HG02870 (cell line): ENCODE data around the gene PEAK3.

Experiments
- ATAC-seq: cut with Tn5 transposase; IDR thresholded peaks from one replicate; pipeline ENCODE4 v1.9.1; 2021; ENCODE audit warnings: mild to moderate bottlenecking, moderate library complexity; ENCODE audit not compliant: unreplicated experiment

Gene PEAK3

DNA sequence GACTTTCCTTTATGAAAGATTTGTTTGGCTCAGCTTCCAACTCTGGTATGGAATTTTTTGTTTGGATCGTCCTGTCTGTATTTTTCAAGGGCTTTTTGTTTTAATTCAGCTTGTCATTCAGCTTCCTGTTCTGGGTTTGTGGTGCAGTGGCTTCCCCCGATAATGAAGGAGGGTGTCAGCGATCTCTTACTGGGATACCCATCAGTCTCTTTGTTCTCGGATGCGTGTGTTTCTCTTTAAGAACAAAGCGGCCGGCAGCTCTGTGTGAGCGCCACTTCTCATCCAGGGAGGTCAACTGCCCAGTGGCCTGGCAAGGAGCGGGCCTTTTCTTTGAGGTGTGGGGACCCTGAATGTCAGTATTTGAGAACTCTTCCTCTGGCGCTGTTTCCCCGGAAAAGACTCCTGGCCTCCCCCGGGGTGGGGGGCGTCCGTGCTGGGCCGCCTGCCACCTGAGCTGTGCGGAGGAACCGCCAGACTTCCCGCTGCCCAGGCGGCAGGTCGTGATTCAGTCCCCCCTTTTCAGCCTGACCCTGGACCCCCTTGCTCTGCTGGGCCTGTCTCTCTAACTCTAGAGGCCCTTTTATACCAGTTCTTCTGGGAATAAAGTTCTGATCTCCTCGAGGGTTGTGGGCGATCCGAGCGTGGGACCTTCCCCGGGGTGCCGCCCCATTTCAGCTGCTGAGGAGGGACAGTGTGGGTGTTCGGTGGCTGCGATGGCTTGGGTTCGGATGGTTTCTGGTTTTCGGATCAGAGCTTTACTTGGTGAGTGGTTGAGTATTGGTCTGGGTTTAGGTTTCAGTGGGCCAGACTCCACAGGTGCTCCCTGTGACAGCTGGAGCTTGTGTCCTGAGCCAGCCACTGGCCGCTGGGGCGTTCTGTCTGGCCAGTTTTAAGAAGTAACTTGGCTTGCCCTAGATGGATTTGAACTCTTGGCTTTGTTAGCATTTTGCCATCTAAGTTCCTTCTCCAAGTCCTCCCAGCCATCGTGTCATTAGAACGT is 41.9 kb downstream of the PEAK3 start:
- ATAC-seq: no peak

DNA sequence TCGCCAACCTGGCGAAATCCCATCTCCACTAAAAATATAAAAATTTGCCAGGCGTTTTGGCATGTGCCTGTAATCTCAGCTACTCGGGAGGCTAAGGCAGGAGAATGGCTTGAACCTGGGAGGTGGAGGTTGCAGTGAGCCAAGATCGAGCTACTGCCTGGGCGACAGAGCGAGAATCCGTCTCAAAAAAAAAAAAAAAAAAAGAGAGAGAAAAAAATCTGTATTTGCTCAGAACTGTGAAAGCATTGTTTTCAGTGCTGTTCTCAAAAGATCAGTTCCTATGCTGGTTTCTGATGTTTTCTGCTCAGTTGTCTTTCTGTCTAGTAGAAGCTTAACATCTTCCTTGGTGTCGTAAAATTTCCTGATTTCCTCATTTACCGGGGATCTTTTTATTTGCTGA is 42.8 kb downstream of the PEAK3 start:
- ATAC-seq: no peak

DNA sequence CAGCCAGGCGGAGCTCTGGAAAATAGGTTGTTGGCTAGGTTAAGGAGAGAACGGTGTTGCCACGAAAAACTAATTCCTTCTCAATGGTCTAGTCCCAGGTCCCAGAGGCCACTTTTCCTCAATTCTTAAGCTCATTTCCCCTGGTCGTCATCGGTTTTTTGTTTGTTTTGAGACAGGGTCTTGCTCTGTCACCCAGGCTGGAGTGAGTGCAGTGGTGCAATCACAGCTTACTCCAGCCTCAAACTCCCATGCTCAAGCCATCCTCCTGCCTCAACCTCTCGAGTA is 44.2 kb downstream of the PEAK3 start:
- ATAC-seq: no peak

DNA sequence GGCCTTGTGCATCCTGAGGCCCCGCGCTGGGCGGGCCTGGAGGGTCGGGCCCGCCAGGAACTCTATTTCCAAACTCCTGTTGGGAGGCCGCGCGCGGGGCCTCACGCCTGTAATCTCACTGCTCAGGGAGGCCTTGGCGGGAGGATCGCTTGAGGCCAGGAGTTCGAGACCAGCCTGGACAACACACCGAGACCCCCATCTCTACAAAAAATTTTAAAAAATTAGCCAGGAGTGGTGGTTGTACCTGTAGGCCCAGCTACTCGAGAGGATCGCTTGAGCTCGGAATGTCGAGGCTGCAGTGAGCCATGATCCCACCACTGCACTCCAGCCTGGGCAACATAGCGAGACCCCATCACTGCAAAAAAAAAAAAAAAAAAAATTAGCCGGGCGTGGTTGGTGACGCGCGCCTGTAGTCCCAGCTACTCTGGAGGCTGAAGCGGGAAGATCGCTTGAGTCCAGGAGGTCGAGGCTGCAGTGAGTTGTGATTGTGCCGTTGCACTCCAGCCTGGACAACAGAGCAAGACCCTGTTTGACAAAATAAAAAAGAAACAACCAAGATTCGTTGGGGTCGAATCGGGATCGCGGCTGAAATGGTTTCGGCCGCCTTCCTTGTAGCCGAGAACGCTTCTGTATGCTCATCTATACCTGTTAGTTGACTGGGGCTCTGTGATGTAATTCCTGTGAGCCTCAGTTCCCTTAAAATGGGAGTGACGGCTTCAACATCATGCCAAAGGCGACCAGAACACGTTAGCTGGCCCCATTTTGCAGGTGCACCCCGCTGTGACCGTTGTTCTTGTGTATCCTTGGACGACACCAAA is 44.7 kb downstream of the PEAK3 start:
- no peak for ATAC-seq

GRCh38 chr19:2236314-2237050 is 45.5 kb downstream of the PEAK3 start, which contains the start of the genes PLEKHJ1 and SF3A2:
TSS of gene PLEKHJ1 (minus strand) at chr19:2236329. CDS start at chr19:2236248, 81 bp downstream.
TSS of gene SF3A2 (plus strand) at chr19:2236824. CDS start at chr19:2243419, 6,595 bp downstream.
- peak; percentile 71 for ATAC-seq

DNA sequence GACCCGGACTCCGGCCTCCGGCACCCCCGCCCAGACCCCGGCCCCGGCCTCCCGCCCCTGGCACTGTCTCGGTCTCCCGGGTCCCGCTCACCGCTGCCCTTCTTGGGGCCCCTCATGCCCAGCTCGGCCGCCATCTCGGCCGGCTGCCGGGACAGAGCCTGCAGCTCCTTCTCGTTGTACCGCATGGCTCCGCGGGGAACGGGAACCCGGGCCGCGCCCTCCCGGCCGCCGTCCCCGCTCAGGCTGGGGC is 46.0 kb downstream of the PEAK3 start:
- no peak for ATAC-seq

- no peak for ATAC-seq
These were observed 46.5 kb downstream of the PEAK3 start for GRCh38 chr19:2235381-2236063.

- no peak for ATAC-seq
These were observed 47.0 kb downstream of the PEAK3 start for GRCh38 chr19:2234996-2235380.

- ATAC-seq: no peak
These were observed 48.2 kb downstream of the PEAK3 start for GRCh38 chr19:2233601-2234280.

DNA sequence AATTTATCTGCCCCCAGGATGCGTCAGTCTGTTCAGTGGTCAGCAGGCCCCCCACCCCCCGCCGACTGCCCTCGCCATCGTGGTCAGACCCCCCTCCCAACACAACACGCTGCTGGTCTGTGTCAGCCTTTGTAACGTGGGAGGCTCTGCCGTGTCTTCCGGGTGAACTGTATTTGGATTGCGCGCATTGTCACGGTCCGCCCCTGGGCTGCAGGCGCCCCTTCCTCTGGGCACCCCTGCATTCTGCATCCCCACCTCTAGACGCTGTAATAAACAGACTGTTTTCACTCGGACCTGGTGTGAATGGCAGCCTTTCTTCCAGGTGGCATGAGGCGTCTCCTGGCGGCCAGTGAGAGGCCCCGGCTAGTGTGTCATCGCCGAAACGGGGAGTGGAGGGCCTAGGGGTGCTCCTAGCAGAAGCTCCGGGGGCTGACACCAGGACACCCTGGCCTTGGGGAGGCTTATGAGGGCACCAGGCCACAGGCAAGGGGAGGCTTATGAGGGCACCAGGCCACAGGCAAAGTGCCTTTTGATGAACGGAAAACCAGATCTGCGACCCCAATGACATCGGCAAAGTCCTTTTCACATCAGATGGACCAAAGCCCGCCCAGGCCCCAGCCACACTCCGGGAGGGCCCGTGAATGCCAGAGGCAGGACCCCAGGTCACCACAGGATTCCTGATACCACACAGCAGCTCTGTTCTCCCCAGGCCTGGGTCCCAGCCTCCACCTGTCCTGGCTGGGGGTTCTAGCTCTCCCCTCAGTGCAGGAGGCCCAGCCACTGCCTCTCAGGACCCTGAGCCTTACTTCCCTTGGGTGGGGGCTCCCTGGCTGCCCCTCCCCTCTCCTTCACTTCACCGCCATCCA is 49.5 kb downstream of the PEAK3 start:
- ATAC-seq: no peak

DNA sequence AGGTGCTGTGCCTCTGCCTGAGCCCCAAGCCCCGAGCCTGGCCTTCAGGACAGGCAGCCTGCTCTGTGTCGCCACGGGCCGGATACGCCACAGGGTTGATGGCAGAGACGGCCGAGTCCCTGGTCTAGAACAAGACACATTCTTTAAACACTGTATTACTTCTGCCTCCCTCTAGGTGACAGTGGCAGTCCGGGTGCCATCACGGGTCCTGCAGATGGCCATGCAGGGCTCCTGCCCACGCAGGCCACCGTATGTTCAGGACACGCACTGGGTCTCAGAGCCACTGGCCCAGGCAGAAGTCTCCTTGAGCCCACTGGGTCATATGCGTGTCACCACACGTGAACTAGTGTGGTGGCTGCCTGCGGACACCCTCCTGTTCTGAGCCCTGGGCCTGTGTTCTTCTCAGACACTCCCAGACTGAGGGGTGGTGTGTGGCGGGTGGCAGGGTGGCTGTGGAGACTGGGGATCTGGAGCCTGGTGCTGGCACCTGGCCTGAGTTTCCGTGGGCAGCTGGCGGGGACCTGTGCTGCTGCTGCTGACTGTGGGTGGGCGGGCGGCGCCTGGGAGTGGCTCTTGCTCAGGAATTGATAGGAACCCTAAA is 50.3 kb downstream of the PEAK3 start:
- ATAC-seq: no peak

DNA sequence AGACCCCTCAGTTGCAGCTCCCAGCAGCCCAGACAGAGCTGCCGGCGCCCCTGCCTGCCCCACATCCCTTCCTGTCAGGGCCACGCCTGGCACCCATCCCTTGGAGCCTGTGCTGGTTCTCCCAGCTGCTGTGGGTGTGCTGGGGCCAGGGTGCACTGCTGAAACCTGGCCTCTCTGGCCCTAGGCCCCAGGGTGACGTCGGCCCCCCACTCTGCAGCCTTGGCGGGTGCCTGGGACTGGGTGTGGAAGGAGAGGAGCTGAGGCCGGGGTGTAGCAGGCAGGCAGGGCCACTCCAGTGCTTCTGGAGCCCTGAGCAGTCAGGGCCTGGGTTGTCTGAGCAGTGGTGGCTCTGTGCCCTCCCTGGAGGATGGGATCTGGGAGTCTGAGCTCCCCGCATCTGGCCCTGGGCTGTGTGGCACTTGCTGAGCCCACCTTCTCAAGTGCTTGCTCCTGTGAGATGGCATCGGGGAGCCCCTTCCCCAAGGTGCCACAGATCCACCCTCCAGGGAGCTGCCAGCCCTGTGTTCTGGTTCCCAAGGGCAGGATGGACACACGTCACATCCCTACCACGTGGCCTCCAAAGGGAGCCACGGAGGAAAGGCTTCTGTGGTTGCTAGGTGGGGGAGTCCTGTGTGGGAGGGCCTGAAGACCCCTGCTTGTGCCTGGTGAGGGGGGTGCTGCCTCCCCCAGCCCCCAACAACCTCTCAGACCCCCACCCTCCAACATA is 51.0 kb downstream of the PEAK3 start:
- ATAC-seq: no peak

DNA sequence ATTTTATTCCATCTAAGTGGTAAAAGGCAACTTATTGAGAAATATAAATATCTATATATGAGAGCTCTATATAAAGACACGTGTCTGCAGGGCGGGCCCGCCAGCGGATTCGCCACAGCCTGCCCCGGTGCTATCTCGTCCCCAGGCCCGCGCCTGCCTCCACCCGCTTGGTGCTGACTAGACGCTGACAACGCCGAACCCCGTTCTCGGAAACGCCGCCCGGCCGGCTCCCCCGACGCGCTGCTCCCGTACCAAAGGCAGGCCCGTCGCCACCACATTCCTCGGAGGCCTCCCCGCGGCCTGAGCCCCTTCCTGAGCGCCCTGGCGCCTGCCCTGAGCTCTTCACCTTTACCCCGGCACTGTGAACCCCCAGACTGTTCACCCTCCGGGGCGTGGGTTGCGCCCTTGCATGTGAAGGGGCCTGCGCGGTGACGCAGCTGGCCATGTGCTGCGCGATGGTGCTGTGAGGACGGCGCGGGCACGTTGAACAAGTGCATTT is 51.9 kb downstream of the PEAK3 start:
- ATAC-seq: no peak

DNA sequence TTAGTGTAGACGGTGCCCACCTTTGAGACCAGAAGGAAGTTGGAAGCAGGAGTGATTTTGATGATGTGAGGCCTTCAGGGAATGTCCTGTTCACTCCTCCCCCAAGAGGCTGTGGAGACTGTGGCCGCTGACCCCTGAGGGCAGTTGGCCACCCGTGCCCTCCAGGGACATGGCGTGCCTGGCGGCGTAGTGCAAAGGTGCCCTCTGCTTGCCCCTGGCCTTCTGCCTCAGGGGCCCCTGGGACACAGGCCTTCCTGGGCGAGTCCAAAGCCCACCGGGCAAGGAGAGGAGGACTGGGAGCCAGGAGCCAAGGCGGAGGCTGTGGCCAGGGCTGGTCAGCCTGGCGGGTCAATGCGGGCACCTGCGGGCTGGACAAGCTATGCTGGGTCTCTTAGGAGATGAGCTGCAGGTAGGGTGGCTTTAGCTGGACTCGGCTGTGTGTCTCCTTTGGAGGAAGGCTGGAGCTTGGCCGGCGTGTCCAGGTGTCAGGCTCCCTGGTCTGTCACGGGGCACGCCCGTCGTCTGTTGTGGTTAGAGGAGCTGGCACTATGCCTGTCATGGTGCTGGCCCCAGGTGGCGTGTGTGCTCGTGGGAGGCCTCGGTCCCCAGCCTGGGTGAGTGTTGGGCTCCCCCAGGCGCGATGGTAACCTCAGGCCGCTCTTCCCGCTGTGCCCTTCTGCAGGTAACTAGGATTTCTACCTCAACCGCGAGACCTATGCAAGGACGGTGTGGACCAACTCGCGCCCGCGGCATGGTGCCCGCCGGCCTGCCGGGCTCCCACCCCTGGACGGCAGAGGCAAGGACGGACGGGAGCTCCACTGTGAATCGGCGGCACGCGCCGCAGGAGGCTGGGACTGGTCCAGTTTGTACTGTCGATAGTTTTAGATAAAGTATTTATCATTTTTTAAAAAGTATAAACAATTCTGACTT is 52.6 kb downstream of the PEAK3 start:
- ATAC-seq: no peak

- ATAC-seq: no peak
These were observed 53.6 kb downstream of the PEAK3 start for GRCh38 chr19:2228157-2229030.
